MM.1S (cell line): ENCODE results near the gene UBE2QL1.

Experiments
- DNase-seq: peaks from one replicate; pipeline ENCODE4 v3.0.0-alpha.2; 2015
- H2AFZ ChIP-seq: fragments of 300-600 bp; sonication (generic); 2 replicates; pipeline ENCODE4 v1.6.0; 2016; ENCODE audit warnings: antibody characterized with exemption, low read length
- H3F3A ChIP-seq: fragments of 300-600 bp; sonication (generic); 2 replicates; pipeline ENCODE4 v1.6.1; 2016; ENCODE audit warnings: mild to moderate bottlenecking, antibody characterized with exemption, low read length, moderate library complexity, mixed read lengths; ENCODE audit not compliant: insufficient read depth
- H3K27ac ChIP-seq: fragments of 300-600 bp; sonication (generic); 2 replicates; pipeline ENCODE4 v1.5.1; 2016; ENCODE audit warnings: mild to moderate bottlenecking, low read length
- H3K27me3 ChIP-seq: fragments of 300-600 bp; sonication (generic); replicated peaks from 2 replicates; pipeline ENCODE4 v1.6.0; 2016; ENCODE audit warnings: low read length; ENCODE audit not compliant: insufficient read depth
- H3K36me3 ChIP-seq: fragments of 300-600 bp; sonication (generic); replicated peaks from 2 replicates; pipeline ENCODE4 v1.6.1; 2016; ENCODE audit warnings: mild to moderate bottlenecking, low read length, mixed read lengths; ENCODE audit not compliant: insufficient read depth
- H3K4me1 ChIP-seq: fragments of 300-600 bp; sonication (generic); 2 replicates; pipeline ENCODE4 v1.6.1; 2016; ENCODE audit warnings: low read length, mixed read lengths
- H3K4me2 ChIP-seq: fragments of 300-600 bp; sonication (generic); 2 replicates; pipeline ENCODE4 v1.6.0; 2016; ENCODE audit warnings: low read depth, low read length
- H3K4me3 ChIP-seq: fragments of 300-600 bp; sonication (generic); 2 replicates; pipeline ENCODE4 v1.5.1; 2016; ENCODE audit warnings: low read length, mixed read lengths
- H3K79me2 ChIP-seq: fragments of 300-600 bp; sonication (generic); 2 replicates; pipeline ENCODE4 v1.6.1; 2016; ENCODE audit warnings: mixed run types, low read length, mixed read lengths
- H3K9ac ChIP-seq: fragments of 300-600 bp; sonication (generic); 2 replicates; pipeline ENCODE4 v1.6.1; 2016; ENCODE audit warnings: low read length, mixed read lengths
- H3K9me2 ChIP-seq: fragments of 300-600 bp; sonication (generic); replicated peaks from 2 replicates; pipeline ENCODE4 v1.6.1; 2016; ENCODE audit warnings: mild to moderate bottlenecking, low read length, mixed read lengths; ENCODE audit not compliant: insufficient read depth
- H3K9me3 ChIP-seq: fragments of 300-600 bp; sonication (generic); replicated peaks from 2 replicates; pipeline ENCODE4 v1.6.1; 2016; ENCODE audit warnings: mild to moderate bottlenecking, low read length, mixed read lengths; ENCODE audit not compliant: insufficient read depth
- H4K20me1 ChIP-seq: fragments of 300-600 bp; sonication (generic); 2 replicates; pipeline ENCODE4 v1.6.1; 2016; ENCODE audit warnings: mild to moderate bottlenecking, low read length, moderate library complexity, mixed read lengths; ENCODE audit not compliant: insufficient read depth
- EZH2 ChIP-seq: fragments of 300-600 bp; sonication (generic); optimal IDR thresholded peaks from 2 replicates; pipeline ENCODE3; 2017; ENCODE audit warnings: low read depth, mild to moderate bottlenecking, antibody characterized with exemption, low read length, mixed read lengths
- EZH2phosphoT487 ChIP-seq: fragments of 300-600 bp; sonication (generic); IDR thresholded peaks from 2 replicates; pipeline ENCODE4 v1.6.1; 2018; ENCODE audit warnings: antibody characterized with exemption, low read length
- TF ChIP-seq, protein P1 (sequence below): fragments of 300-600 bp; sonication (generic); IDR thresholded peaks from 2 replicates; pipeline ENCODE4 v1.5.1; 2016; ENCODE audit warnings: antibody characterized with exemption, low read length, mixed read lengths

UBE2QL1 gene

DNA sequence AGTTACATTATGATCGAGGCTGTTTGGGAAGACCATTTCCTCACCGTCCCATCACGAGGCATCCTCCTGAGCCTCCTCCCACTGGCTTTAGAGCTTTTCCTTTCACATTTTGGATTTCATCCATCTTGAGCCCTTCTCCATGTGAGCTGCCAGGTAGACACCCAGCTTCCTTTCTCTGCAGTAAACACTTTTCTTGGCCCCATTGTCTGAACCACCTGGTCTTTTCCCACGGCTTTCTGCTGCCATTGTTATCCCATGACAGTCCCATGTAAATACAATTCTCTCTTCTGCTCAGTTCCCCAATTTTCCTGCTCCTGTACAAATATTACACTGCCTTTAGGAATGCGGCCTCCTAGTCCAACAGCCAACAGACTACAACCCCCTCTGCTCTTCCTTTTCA lies 24.1 kb downstream of the UBE2QL1 start:
- Histone ChIP-seq H3K36me3 (peaks cover 29% of the 10 kb centered on the region), H4K20me1 (no peaks in the 10 kb centered on the region), H3K4me3 (no peak overlapping the region), H3K27me3 (no peaks in the 10 kb centered on the region), H3K79me2 (peaks cover 97% of the 10 kb centered on the region), H3K4me1 (peaks cover 36% of the 10 kb centered on the region), H3K9me3 (no peaks in the 10 kb centered on the region), H3K9ac (no peak overlapping the region), H3K27ac (no peak overlapping the region), H3K4me2 (no peak overlapping the region), H3F3A (peaks cover 20% of the 10 kb centered on the region), H3K9me2 (no peaks in the 10 kb centered on the region), H2AFZ (no peak overlapping the region)
- DNase-seq, result no peak
- no peak for TF ChIP-seq EZH2phosphoT487
- TF ChIP-seq EZH2, result no peak
- TF ChIP-seq, protein P1, sequence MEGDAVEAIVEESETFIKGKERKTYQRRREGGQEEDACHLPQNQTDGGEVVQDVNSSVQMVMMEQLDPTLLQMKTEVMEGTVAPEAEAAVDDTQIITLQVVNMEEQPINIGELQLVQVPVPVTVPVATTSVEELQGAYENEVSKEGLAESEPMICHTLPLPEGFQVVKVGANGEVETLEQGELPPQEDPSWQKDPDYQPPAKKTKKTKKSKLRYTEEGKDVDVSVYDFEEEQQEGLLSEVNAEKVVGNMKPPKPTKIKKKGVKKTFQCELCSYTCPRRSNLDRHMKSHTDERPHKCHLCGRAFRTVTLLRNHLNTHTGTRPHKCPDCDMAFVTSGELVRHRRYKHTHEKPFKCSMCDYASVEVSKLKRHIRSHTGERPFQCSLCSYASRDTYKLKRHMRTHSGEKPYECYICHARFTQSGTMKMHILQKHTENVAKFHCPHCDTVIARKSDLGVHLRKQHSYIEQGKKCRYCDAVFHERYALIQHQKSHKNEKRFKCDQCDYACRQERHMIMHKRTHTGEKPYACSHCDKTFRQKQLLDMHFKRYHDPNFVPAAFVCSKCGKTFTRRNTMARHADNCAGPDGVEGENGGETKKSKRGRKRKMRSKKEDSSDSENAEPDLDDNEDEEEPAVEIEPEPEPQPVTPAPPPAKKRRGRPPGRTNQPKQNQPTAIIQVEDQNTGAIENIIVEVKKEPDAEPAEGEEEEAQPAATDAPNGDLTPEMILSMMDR, result no peak

DNA sequence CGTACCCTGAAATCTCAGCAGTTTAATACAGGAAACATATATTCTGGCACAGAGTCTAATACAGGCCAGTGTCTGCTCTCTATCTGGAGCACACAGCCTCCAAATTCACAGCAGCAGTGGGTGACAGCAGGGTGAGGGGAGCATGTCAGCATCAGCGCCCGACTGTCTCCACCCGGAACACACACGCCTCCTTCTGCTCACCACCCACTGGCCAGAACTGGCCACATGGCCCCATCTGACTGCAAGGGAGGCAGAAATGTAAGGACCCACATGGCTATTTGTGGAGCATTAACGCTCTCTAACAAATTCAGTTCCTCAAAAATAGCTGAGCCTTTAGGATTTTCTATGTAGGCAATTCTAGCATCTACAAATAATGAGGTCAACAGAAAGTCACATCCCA lies 24.6 kb downstream of the UBE2QL1 start:
- H3K4me2 ChIP-seq, result no peak overlapping the region
- peaks cover 41% of the 10 kb centered on the region for H3K4me1 ChIP-seq
- no peak overlapping the region for H3K27ac ChIP-seq
- peaks cover 97% of the 10 kb centered on the region for H3K79me2 ChIP-seq
- H3K4me3 ChIP-seq, result no peak overlapping the region
- TF ChIP-seq, protein P1, result no peak
- TF ChIP-seq EZH2 (no peak), EZH2phosphoT487 (no peak)
- peaks cover 33% of the 10 kb centered on the region for H3K36me3 ChIP-seq
- no peak overlapping the region for H3K9ac ChIP-seq
- H3K9me2 ChIP-seq, result no peaks in the 10 kb centered on the region
- H4K20me1 ChIP-seq, result no peaks in the 10 kb centered on the region
- DNase-seq, result no peak
- H2AFZ ChIP-seq, result no peak overlapping the region
- H3K9me3 ChIP-seq, result no peaks in the 10 kb centered on the region
- H3F3A ChIP-seq, result peaks cover 25% of the 10 kb centered on the region
- no peaks in the 10 kb centered on the region for H3K27me3 ChIP-seq

DNA sequence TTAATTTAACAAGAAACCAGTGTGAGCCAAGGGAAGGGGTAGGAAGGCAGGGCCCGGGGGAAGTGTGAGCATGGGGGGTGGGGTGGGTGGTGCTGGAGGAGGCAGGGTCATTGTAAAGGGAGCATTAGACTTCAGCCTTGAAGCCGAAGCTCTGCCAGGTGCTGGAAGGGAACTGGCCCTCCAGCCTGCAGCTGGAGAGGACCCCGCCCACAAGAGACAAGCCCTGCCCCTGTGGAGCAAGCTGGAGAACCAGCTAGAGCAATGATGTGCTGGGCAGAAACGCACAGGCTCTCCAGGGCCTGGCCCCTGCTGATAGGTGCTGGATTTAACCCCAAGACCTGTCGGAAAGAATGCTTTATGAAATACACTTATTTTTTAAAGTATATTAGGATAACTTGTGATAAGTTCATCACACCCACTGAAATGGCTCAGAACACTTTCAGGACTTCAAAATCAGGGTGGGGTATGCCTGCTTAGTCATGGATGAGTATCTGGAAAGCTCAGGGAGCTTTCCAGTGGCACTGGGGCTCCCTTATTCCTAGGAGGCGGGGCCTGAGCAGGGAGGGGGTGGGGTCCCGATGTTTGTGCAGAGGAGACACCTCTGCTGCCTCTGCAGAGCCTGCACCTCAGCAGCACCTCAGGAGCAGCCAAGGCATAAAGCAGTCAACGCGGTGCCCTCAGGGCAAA lies 27.1 kb downstream of the UBE2QL1 start:
- peaks cover 50% of the 10 kb centered on the region for H3F3A ChIP-seq
- H3K4me2 ChIP-seq, result peak overlapping the region; percentile 52
- TF ChIP-seq EZH2 (no peak), EZH2phosphoT487 (no peak)
- TF ChIP-seq, protein P1, result no peak
- peak overlapping the region; percentile 99 for H3K27ac ChIP-seq
- no peak overlapping the region for H3K4me3 ChIP-seq
- H4K20me1 ChIP-seq, result no peaks in the 10 kb centered on the region
- H3K4me1 ChIP-seq, result peaks cover 66% of the 10 kb centered on the region
- H3K9ac ChIP-seq, result 0 out of 2 replicates have a peak overlapping the region, but pooled peaks have one; percentile 5
- H3K9me2 ChIP-seq, result no peaks in the 10 kb centered on the region
- peaks cover 99% of the 10 kb centered on the region for H3K79me2 ChIP-seq
- H3K27me3 ChIP-seq, result no peaks in the 10 kb centered on the region
- peaks cover 17% of the 10 kb centered on the region for H3K36me3 ChIP-seq
- no peak overlapping the region for H2AFZ ChIP-seq
- peak; percentile 55 for DNase-seq
- H3K9me3 ChIP-seq, result no peaks in the 10 kb centered on the region
